OCI-LY7 (cell line): ENCODE results near the gene SLC9A3. TPM values are rescaled to one million over a fixed set of nuclear protein-coding genes. Genes with fewer than 3 reads are reported as not detected.
"Not testable (repeated sequence)": the region's sequence is repeated elsewhere in the genome, so short reads cannot be mapped to it uniquely, and the experiment has no call there.

ENCODE experiments used
- BruUV-seq: library from RNA; stranded (reverse); fragments of 400-500 nt; replicated peaks from 2 replicates; lab custom pipeline; 2021; lab: Mats Ljungman, UMichigan
- CTCF ChIA-PET: fragments of 300-600 bp; sonication (Branson Sonifier 250); formaldehyde crosslinking; loops from one replicate; lab custom pipeline; 2022; ENCODE audit warnings: antibody characterized with exemption; ENCODE audit not compliant: unreplicated experiment; lab: Charles Lee
- POLR2A ChIA-PET: fragments of 300-600 bp; sonication (Branson Sonifier 250); formaldehyde crosslinking; loops from one replicate; lab custom pipeline; 2022; ENCODE audit warnings: antibody characterized with exemption; lab: Charles Lee
- DNase-seq: peaks from one replicate; pipeline ENCODE4 v3.0.0-alpha.2; 2015; ENCODE audit warnings: low spot score
- H2AFZ ChIP-seq: fragments of 200-600 bp; sonication (generic), shearing (Covaris generic); 2 replicates; pipeline ENCODE4 v1.6.1; 2014; ENCODE audit warnings: mild to moderate bottlenecking, antibody characterized with exemption, low read length, moderate library complexity
- H3K27ac ChIP-seq: fragments of 200-600 bp; sonication (generic); 2 replicates; pipeline ENCODE4 v1.5.1; 2014; ENCODE audit warnings: mixed run types, low read depth, mild to moderate bottlenecking, moderate library complexity, low read length, inconsistent platforms; ENCODE audit not compliant: poor library complexity, severe bottlenecking
- H3K36me3 ChIP-seq: fragments of 200-600 bp; sonication (generic); 2 replicates; pipeline ENCODE4 v1.6.1; 2014; ENCODE audit warnings: mild to moderate bottlenecking, antibody characterized with exemption, low read length, moderate library complexity, mixed read lengths; ENCODE audit not compliant: insufficient read depth
- H3K4me1 ChIP-seq: fragments of 200-600 bp; sonication (generic); 2 replicates; pipeline ENCODE4 v1.5.1; 2014; ENCODE audit warnings: mild to moderate bottlenecking, low read length; ENCODE audit not compliant: insufficient read depth, poor library complexity, severe bottlenecking
- H3K4me2 ChIP-seq: fragments of 200-600 bp; sonication (generic); 2 replicates; pipeline ENCODE4 v1.6.1; 2014; ENCODE audit warnings: mild to moderate bottlenecking, low read length
- H3K4me3 ChIP-seq: fragments of 200-600 bp; sonication (generic); 2 replicates; pipeline ENCODE4 v1.5.1; 2014; ENCODE audit warnings: mild to moderate bottlenecking, low read depth, low read length; ENCODE audit not compliant: poor library complexity, severe bottlenecking
- H3K79me2 ChIP-seq: fragments of 200-600 bp; sonication (generic); 2 replicates; pipeline ENCODE4 v1.6.1; 2016; ENCODE audit warnings: low read depth, mild to moderate bottlenecking, low read length, moderate library complexity, mixed read lengths; ENCODE audit not compliant: insufficient read depth
- H3K9me2 ChIP-seq: fragments of 200-600 bp; sonication (generic); 2 replicates; pipeline ENCODE4 v1.6.1; 2016; ENCODE audit warnings: mild to moderate bottlenecking, low read length, mixed read lengths; ENCODE audit not compliant: insufficient read depth
- H3K9me3 ChIP-seq: fragments of 200-600 bp; sonication (generic); 2 replicates; pipeline ENCODE4 v1.6.1; 2014; ENCODE audit warnings: mild to moderate bottlenecking, mixed run types, low read length, mixed read lengths
- H4K20me1 ChIP-seq: fragments of 200-600 bp; sonication (generic); 2 replicates; pipeline ENCODE4 v1.6.1; 2014; ENCODE audit warnings: mild to moderate bottlenecking, antibody characterized with exemption, low read length, moderate library complexity, mixed read lengths; ENCODE audit not compliant: insufficient read depth
- CTCF ChIP-seq: fragments of 200-600 bp; sonication (generic); conservative IDR thresholded peaks from 2 replicates; pipeline ENCODE4 v1.5.1; 2014; ENCODE audit warnings: mild to moderate bottlenecking, antibody characterized with exemption, low read length, moderate library complexity, mixed read lengths
- EZH2phosphoT487 ChIP-seq: fragments of 200-600 bp; sonication (generic); IDR thresholded peaks from 2 replicates; pipeline ENCODE4 v1.6.1; 2018; ENCODE audit warnings: low read depth, borderline replicate concordance, mild to moderate bottlenecking, mixed run types, antibody characterized with exemption, low read length, moderate library complexity, mixed read lengths
- intact Hi-C: fragments of 100-400 bp; cut with micrococcal nuclease; formaldehyde crosslinking; loops from one replicate; pipeline ENCODE4 v1.10.0; 2022; ENCODE audit not compliant: unreplicated experiment
- total RNA-seq, 2 experiments: library from RNA; depleted of rRNA in 1 of 2; stranded (reverse); fragments of >200 nt in 1 of 2; shearing (Covaris generic) in 1 of 2; gene quantifications; 2 replicates each; pipeline ENCODE4 v1.2.3, GENCODE V29; 2014 to 2022

SLC9A3 gene
- total RNA-seq, 2 experiments from 2014 or later: 2.0 to 4.3 TPM

GRCh38 chr5:488744-489688, 35.2 kb downstream of the SLC9A3 start:
- Histone ChIP-seq H3K36me3 (no peaks in the 10 kb centered on the region), H3K4me2 (no peak overlapping the region), H3K9me2 (no peaks in the 10 kb centered on the region), H3K9me3 (no peaks in the 10 kb centered on the region), H2AFZ (no peak overlapping the region), H3K4me1 (no peaks in the 10 kb centered on the region), H4K20me1 (no peaks in the 10 kb centered on the region), H3K27ac (no peak overlapping the region), H3K4me3 (no peak overlapping the region), H3K79me2 (no peaks in the 10 kb centered on the region)
- POLR2A ChIA-PET: no interaction called here
- CTCF ChIA-PET: no interaction called here
- TF ChIP-seq CTCF (no peak), EZH2phosphoT487 (no peak)
- DNase-seq: no peak
- intact Hi-C loops: no loop called here
- no TSS peak for BruUV-seq

- no peak for DNase-seq
- no peak overlapping the region for H2AFZ ChIP-seq
- H3K36me3 ChIP-seq: no peaks in the 10 kb centered on the region
- no peak overlapping the region for H3K27ac ChIP-seq
- POLR2A ChIA-PET: no interaction called here
- no peak overlapping the region for H3K4me2 ChIP-seq
- intact Hi-C loops: no loop called here
- H3K9me2 ChIP-seq: no peaks in the 10 kb centered on the region
- H3K9me3 ChIP-seq: no peaks in the 10 kb centered on the region
- BruUV-seq: no TSS peak
- TF ChIP-seq CTCF (no peak), EZH2phosphoT487 (no peak)
- no peaks in the 10 kb centered on the region for H3K4me1 ChIP-seq
- no peak overlapping the region for H3K4me3 ChIP-seq
- H3K79me2 ChIP-seq: no peaks in the 10 kb centered on the region
- CTCF ChIA-PET: no interaction called here
- H4K20me1 ChIP-seq: no peaks in the 10 kb centered on the region
Observed at GRCh38 chr5:488241-488640, 36.0 kb downstream of the SLC9A3 start.

- BruUV-seq: not testable (repeated sequence)
Observed at GRCh38 chr5:486597-486996, 37.7 kb downstream of the SLC9A3 start.

More at GRCh38 chr5:486597-486996, 37.7 kb downstream of the SLC9A3 start:
- CTCF ChIA-PET, H4K20me1 ChIP-seq, H3K4me1 ChIP-seq, H3K9me2 ChIP-seq, H3K36me3 ChIP-seq, DNase-seq, intact Hi-C loops, H3K4me3 ChIP-seq, H2AFZ ChIP-seq, H3K4me2 ChIP-seq, H3K27ac ChIP-seq, H3K9me3 ChIP-seq, POLR2A ChIA-PET, H3K79me2 ChIP-seq: not testable (repeated sequence)
